Calu3 (cell line): ENCODE data around the gene SLF2. TPM values are rescaled to one million over a fixed set of nuclear protein-coding genes. Genes with fewer than 3 reads are reported as not detected.

Source experiments
- BruUV-seq: library from RNA; stranded (reverse); fragments of 400-500 nt; replicated peaks from 2 replicates; lab custom pipeline; 2021; lab: Mats Ljungman, UMichigan
- CTCF ChIA-PET: fragments of 300-600 bp; sonication (Branson Sonifier 250); formaldehyde crosslinking; loops from one replicate; lab custom pipeline; 2022; ENCODE audit warnings: antibody characterized with exemption; lab: Charles Lee
- DNase-seq: peaks from one replicate; pipeline ENCODE4 v3.0.0; 2022
- H3K27ac Mint-ChIP-seq: one replicate; pipeline ENCODE4 v1.8.0; 2022; ENCODE audit warnings: mixed read lengths; ENCODE audit not compliant: unreplicated experiment
- H3K27me3 Mint-ChIP-seq: one replicate; pipeline ENCODE4 v1.8.0; 2022; ENCODE audit warnings: mixed read lengths; ENCODE audit not compliant: unreplicated experiment
- H3K36me3 Mint-ChIP-seq: one replicate; pipeline ENCODE4 v1.8.0; 2022; ENCODE audit warnings: mild to moderate bottlenecking, moderate library complexity, mixed read lengths; ENCODE audit not compliant: insufficient read depth, unreplicated experiment
- H3K4me1 Mint-ChIP-seq: one replicate; pipeline ENCODE4 v1.8.0; 2022; ENCODE audit warnings: mild to moderate bottlenecking, low read depth, mixed read lengths; ENCODE audit not compliant: unreplicated experiment
- H3K4me3 Mint-ChIP-seq: one replicate; pipeline ENCODE4 v1.8.0; 2022; ENCODE audit warnings: mild to moderate bottlenecking, low read depth, moderate library complexity, mixed read lengths; ENCODE audit not compliant: unreplicated experiment
- H3K9me3 Mint-ChIP-seq: one replicate; pipeline ENCODE4 v1.8.0; 2022; ENCODE audit warnings: low read depth, mixed read lengths; ENCODE audit not compliant: unreplicated experiment
- intact Hi-C: fragments of 100-400 bp; cut with micrococcal nuclease; formaldehyde crosslinking; loops from one replicate; pipeline ENCODE4 v1.10.0; 2022; ENCODE audit not compliant: unreplicated experiment
- total RNA-seq: library from RNA; stranded (reverse); gene quantifications from 2 replicates; pipeline ENCODE4 v1.2.3, GENCODE V29; 2022
- TF ChIP-seq, protein P1 (sequence below): fragments of 200-600 bp; IDR thresholded peaks from one replicate; pipeline ENCODE4 v1.8.0; 2022; ENCODE audit warnings: antibody characterized with exemption; ENCODE audit not compliant: unreplicated experiment

SLF2 gene
- total RNA-seq, 1 experiment from 2014 or later, result 18.3 TPM

DNA sequence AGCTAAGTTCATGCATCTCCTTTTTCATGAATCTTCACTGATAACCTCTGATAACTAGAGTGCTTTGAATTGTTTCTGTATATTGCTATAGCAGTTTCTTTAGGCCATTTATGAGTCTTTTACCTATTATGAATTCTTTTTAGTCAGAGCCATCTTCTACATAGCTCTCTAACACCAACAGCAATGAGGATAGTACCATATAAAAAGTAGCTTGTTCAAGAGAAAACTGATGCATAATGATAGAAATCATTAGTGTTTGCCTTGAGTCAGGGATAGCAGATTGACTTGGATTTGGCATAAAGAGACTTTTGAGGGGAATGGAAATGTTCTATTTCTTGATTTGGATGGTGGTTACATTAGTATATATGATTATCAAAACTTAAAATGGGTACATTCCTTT is 30.7 kb downstream of the SLF2 start:
- H3K4me3 Mint-ChIP-seq, result no peak overlapping the region
- H3K27me3 Mint-ChIP-seq, result no peaks in the 10 kb centered on the region
- H3K4me1 Mint-ChIP-seq, result no peaks in the 10 kb centered on the region
- no peak for DNase-seq
- intact Hi-C loops, result no loop called here
- CTCF ChIA-PET, result no interaction called here
- no peaks in the 10 kb centered on the region for H3K9me3 Mint-ChIP-seq
- no TSS peak for BruUV-seq
- H3K36me3 Mint-ChIP-seq, result peaks cover 11% of the 10 kb centered on the region
- H3K27ac Mint-ChIP-seq, result no peak overlapping the region
- TF ChIP-seq, protein P1, sequence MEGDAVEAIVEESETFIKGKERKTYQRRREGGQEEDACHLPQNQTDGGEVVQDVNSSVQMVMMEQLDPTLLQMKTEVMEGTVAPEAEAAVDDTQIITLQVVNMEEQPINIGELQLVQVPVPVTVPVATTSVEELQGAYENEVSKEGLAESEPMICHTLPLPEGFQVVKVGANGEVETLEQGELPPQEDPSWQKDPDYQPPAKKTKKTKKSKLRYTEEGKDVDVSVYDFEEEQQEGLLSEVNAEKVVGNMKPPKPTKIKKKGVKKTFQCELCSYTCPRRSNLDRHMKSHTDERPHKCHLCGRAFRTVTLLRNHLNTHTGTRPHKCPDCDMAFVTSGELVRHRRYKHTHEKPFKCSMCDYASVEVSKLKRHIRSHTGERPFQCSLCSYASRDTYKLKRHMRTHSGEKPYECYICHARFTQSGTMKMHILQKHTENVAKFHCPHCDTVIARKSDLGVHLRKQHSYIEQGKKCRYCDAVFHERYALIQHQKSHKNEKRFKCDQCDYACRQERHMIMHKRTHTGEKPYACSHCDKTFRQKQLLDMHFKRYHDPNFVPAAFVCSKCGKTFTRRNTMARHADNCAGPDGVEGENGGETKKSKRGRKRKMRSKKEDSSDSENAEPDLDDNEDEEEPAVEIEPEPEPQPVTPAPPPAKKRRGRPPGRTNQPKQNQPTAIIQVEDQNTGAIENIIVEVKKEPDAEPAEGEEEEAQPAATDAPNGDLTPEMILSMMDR, result no peak

DNA sequence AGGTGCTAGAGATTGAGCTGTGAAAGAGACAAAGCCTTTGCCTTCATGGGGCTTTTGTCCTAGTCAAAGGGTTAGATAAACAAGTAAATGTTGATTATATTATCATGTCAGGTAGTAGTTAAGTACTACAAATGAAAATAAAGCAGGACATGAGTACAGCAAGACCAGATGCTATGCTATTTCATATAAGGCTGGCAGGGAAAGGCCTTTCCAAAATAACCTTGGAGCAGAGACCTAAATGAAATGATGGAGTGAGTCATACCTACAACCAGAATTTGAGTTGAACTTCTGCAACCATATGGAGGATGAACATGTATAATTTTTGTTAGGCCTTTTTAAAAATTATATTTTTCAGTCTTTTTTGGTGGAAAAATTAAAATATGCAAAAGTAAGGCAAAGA is 33.0 kb downstream of the SLF2 start:
- Mint-ChIP-seq H3K9me3 (no peaks in the 10 kb centered on the region), H3K27ac (no peak overlapping the region), H3K4me3 (no peak overlapping the region), H3K36me3 (peaks cover 17% of the 10 kb centered on the region), H3K4me1 (no peaks in the 10 kb centered on the region), H3K27me3 (no peaks in the 10 kb centered on the region)
- no TSS peak for BruUV-seq
- CTCF ChIA-PET, result no interaction called here
- DNase-seq, result no peak
- intact Hi-C loops, result no loop called here
- TF ChIP-seq, protein P1, result no peak

DNA sequence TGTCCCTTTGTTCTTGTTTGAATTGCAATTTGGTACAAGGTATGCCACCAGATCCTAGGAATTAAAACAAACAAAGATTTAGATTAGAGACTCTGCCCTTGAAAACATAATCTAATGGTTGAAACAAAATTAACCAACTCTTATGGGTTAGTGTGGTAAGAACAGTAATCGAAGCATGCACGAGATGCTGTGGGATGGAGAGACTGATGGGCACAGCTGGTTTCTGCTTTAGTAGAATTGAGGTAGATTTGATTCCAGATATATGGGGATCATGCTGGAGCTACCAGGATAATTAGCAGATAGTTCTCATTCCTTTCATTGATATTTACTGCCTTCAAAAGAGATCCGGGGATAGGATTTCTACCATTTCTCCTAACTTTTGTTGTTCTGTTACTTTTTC is 36.2 kb downstream of the SLF2 start:
- no peaks in the 10 kb centered on the region for H3K9me3 Mint-ChIP-seq
- CTCF ChIA-PET, result no interaction called here
- intact Hi-C loops, result no loop called here
- H3K27me3 Mint-ChIP-seq, result no peaks in the 10 kb centered on the region
- DNase-seq, result no peak
- TF ChIP-seq, protein P1, result no peak
- no peak overlapping the region for H3K4me3 Mint-ChIP-seq
- H3K4me1 Mint-ChIP-seq, result no peaks in the 10 kb centered on the region
- peaks cover 28% of the 10 kb centered on the region for H3K36me3 Mint-ChIP-seq
- H3K27ac Mint-ChIP-seq, result no peak overlapping the region
- BruUV-seq, result no TSS peak

DNA sequence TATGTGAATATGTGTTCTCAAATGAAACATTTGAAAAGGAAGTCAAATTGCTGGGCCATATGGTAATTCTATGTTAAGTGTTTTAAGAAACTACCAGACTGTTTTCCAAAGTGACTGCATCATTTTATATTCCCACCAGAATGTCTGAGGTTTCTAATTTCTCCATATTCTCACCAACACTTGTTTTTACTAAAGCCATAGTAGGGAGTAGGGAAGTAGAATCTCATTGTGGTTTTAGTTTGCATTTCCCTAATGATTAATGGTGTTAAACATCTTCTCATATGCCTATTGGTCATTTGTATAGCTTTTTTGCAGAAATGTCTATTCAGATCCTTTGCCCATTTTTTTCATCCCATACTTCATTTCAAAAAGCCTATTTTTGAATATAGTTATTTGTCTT is 47.5 kb downstream of the SLF2 start:
- no TSS peak for BruUV-seq
- Mint-ChIP-seq H3K4me3 (no peak overlapping the region), H3K36me3 (peaks cover 7% of the 10 kb centered on the region), H3K27me3 (no peaks in the 10 kb centered on the region), H3K4me1 (no peaks in the 10 kb centered on the region), H3K27ac (no peak overlapping the region), H3K9me3 (no peaks in the 10 kb centered on the region)
- intact Hi-C loops, result no loop called here
- DNase-seq, result no peak
- CTCF ChIA-PET, result no interaction called here
- TF ChIP-seq, protein P1, result no peak
